ENCODE data around the gene ARMC3.
"Not testable (repeated sequence)": the region's sequence is repeated elsewhere in the genome, so short reads cannot be mapped to it uniquely, and the experiment has no call there.

ARMC3 gene

GRCh38 chr10:23047201-23048050, 119.6 kb downstream of the ARMC3 start:
- no peak for DNase-seq (ENCODE audit: low spot score)

GRCh38 chr10:23048191-23048590, 120.3 kb downstream of the ARMC3 start:
- no peak for DNase-seq (ENCODE audit: low spot score)

- DNase-seq (ENCODE audit: low spot score), result no peak
Measured at GRCh38 chr10:23051278-23051677, 123.4 kb downstream of the ARMC3 start.

GRCh38 chr10:23051855-23052331, 124.0 kb downstream of the ARMC3 start:
- no peak for DNase-seq (ENCODE audit: low spot score)

GRCh38 chr10:23053036-23053435, 125.2 kb downstream of the ARMC3 start:
- no peak for DNase-seq (ENCODE audit: low spot score)

GRCh38 chr10:23055424-23056185, 127.8 kb downstream of the ARMC3 start:
- no peak for DNase-seq (ENCODE audit: low spot score)

- DNase-seq (ENCODE audit: low spot score), result no peak
Measured at GRCh38 chr10:23056186-23056579, 128.3 kb downstream of the ARMC3 start.

GRCh38 chr10:23058366-23058765, 130.5 kb downstream of the ARMC3 start:
- DNase-seq (ENCODE audit: low spot score), result no peak

- DNase-seq (ENCODE audit: low spot score), result no peak
Measured at GRCh38 chr10:23060918-23061317, 133.1 kb downstream of the ARMC3 start.

GRCh38 chr10:23063045-23063972, 135.5 kb downstream of the ARMC3 start:
- DNase-seq (ENCODE audit: low spot score), result no peak

- DNase-seq (ENCODE audit: low spot score), result no peak
Measured at GRCh38 chr10:23063973-23064812, 136.3 kb downstream of the ARMC3 start.

GRCh38 chr10:23064813-23065114, 136.9 kb downstream of the ARMC3 start:
- not testable (repeated sequence) for DNase-seq (ENCODE audit: low spot score)

GRCh38 chr10:23065181-23065948, 137.5 kb downstream of the ARMC3 start:
- DNase-seq (ENCODE audit: low spot score), result peak; percentile 58

GRCh38 chr10:23067337-23067736, 139.5 kb downstream of the ARMC3 start:
- DNase-seq (ENCODE audit: low spot score), result no peak

GRCh38 chr10:23067939-23068775, 140.3 kb downstream of the ARMC3 start:
- peak; percentile 54 for DNase-seq (ENCODE audit: low spot score)

GRCh38 chr10:23069019-23069815, 141.4 kb downstream of the ARMC3 start:
- DNase-seq (ENCODE audit: low spot score), result no peak

GRCh38 chr10:23070092-23070912, 142.4 kb downstream of the ARMC3 start:
- DNase-seq (ENCODE audit: low spot score), result not testable (repeated sequence)

GRCh38 chr10:23070913-23071218, 143.0 kb downstream of the ARMC3 start:
- DNase-seq (ENCODE audit: low spot score), result no peak
